ENCODE data around the gene STK33.

STK33 gene

GRCh38 chr11:8352103-8352875 lies 241.7 kb downstream of the STK33 start:
- DNase-seq = no peak

GRCh38 chr11:8351223-8351622 lies 242.8 kb downstream of the STK33 start:
- no peak for DNase-seq

DNA sequence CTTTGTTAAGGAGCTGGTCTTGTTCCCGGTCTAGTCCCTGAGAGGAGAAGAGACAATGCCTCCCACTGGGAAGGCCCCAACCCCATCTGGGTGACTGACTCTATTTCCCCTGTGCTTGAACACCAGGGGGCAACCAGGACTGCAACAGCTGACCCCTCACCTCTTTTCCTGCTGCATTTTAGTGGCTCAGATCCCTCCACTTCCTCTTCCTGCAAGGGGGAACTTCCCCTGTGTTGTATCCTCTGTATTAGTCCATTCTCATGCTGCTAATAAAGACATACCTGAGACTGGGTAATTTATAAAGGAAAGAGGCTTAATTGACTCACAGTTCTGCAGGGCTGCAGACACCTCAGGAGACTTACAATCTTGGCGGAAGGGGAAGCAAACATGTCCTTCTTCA lies 246.1 kb downstream of the STK33 start:
- DNase-seq = no peak

- DNase-seq = no peak
Measured at GRCh38 chr11:8346157-8346755, 247.8 kb downstream of the STK33 start.

- DNase-seq = no peak
Measured at GRCh38 chr11:8345179-8345578, 248.8 kb downstream of the STK33 start.

DNA sequence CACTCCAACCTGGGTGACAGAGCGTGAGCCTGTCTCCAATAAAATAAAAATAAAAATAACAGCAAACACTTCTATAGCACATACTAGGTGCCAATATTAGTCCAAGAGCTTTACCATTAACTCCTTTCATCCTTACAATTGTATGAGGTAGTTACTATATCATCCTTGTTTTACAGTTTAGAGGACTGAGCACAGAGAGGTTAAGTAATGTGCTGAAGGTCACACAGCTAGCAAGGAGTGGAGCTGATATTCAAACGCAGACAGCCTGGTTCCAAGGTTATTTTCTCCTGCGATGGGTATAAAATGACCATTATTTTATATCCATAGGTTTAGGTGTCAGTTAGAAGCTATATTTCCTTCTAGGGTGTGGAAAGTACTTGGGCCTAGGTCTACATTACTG lies 249.7 kb downstream of the STK33 start:
- no peak for DNase-seq

- DNase-seq = no peak
Measured at GRCh38 chr11:8342821-8343681, 251.0 kb downstream of the STK33 start.

GRCh38 chr11:8341996-8342395 lies 252.0 kb downstream of the STK33 start:
- no peak for DNase-seq

All from fibroblast of skin of right biceps (primary cell).